ENCODE measurements around the gene GFRA4.

Gene GFRA4

GRCh38 chr20:3663031-3663701 is at the start of gene GFRA4:
GFRA4 (minus strand) TSS chr20:3663399; CDS start chr20:3663399, 0 bp downstream.
- in situ Hi-C loops (cut with HindIII; ENCODE audit: low sequenced_read_pairs) = no loop called here

DNA sequence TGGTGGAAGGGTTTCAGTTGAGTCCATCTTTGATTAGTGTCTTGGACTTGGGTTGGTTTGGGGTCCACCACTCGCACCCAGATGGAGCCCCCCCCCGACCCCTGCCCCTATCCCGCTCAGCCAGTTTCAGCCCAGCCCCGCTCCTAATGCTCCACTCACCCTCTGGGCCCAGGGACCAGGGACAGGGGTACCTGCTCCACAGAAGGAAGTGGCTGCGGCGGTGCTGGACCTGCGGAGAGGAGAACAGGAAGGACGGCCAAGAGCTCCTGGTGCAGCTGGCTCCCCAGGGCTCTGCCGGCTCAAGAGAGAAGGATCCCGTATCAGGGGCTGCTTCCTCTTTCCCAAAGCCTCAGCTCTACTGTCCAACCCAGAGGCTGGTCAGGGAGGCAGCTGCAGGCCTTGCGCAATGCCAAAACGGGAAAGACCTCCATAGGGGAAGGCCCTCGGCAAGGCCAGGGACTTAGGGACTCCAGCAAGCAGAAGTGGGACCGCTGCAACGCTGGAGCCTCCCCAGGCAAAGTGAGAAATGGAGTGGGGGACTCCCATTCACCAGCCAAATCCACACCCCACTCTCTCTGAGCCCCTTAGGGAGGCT is 49.2 kb upstream of the GFRA4 start, which contains the start of gene SIGLEC1:
SIGLEC1 (minus strand) TSS at position 322 of the 595 bp plus-strand sequence. CDS start 5,472 bp downstream, outside the sequence.
- in situ Hi-C loops (cut with HindIII; ENCODE audit: low sequenced_read_pairs) = no loop called here

- in situ Hi-C loops (cut with HindIII; ENCODE audit: low sequenced_read_pairs) = no loop called here
These were observed 48.3 kb upstream of the GFRA4 start for GRCh38 chr20:3711484-3711941.

DNA sequence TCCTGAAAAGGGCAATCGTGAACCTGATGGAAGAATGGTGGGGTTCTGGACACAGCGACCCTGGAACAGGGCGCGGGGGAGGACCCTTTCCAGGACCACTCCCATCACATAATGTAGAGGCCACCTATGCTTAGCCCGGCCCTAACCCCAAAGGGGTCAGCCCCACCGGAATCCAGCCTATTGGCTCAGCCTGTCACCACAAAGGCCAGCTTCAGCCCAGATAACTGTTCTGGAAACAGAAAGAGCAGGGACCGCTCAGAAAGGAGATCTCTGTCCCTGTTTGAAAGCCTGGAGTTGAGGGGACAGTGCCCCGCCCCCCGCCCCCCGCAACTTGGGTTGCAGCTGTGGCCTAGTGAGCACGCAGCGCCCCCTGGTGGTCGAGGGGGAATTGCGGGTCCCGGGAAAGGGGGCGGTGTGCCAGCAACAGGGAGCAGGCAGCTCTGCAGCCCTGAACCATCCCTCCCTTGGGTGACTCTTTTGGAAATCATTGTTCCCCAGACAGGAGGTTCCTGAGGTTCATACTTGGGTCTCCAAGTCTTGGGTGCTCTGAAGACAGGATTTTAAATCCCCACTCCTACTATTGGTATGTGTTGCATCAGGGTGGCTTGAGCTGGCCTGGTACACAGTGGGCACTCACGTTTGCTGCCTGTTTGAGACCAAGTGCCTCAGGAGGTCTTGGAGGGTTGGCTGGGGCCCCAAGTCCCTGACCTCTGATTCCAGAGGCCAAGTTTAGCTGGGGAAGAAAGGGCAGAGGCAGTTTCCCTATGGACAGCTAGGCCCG is 47.7 kb upstream of the GFRA4 start:
- in situ Hi-C loops (cut with HindIII; ENCODE audit: low sequenced_read_pairs) = no loop called here

- in situ Hi-C loops (cut with HindIII; ENCODE audit: low sequenced_read_pairs) = no loop called here
These were observed 46.8 kb upstream of the GFRA4 start for GRCh38 chr20:3710011-3710466.

GRCh38 chr20:3707508-3707899 is 44.3 kb upstream of the GFRA4 start:
- in situ Hi-C loops (cut with HindIII; ENCODE audit: low sequenced_read_pairs) = no loop called here

- in situ Hi-C loops (cut with HindIII; ENCODE audit: low sequenced_read_pairs) = no loop called here
These were observed 43.7 kb upstream of the GFRA4 start for GRCh38 chr20:3706774-3707507.

DNA sequence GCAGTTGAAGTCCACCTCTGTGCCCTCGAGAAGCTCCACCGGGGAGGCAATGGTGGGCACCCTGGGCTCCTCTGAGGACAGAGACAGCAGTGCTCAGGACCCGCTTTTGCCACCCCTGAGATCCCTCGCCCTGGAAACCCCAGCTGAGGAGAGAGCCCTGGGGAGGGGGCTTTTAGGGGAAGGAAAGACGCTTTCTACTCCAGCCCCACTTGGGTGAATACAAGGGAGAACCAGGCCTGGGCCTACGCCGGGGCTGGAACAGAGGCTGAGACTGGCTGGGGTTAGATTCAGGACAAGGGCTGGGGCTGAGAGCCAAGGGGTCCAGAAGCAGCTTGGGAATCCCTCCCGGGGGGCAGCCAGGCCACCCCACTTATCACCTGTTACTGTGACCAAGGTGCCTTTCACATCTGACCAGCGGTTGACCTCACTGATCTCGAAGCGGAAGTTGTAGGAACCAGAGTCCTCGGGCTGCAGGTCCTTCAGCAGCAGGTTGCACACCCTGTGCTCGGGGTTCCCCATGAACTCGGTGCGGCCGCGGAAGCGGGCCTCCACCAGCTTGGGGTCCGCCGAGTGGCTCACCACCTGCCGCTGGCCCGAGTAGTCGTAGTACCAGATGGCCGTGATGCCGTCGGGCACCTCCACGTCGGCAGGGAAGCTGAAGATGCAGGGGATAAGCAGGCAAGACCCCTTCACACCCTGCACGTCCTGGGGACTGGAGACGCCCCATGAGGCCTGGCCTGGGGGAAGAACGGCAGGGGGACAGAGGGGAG is 43.0 kb upstream of the GFRA4 start:
- in situ Hi-C loops (cut with HindIII; ENCODE audit: low sequenced_read_pairs) = no loop called here

DNA sequence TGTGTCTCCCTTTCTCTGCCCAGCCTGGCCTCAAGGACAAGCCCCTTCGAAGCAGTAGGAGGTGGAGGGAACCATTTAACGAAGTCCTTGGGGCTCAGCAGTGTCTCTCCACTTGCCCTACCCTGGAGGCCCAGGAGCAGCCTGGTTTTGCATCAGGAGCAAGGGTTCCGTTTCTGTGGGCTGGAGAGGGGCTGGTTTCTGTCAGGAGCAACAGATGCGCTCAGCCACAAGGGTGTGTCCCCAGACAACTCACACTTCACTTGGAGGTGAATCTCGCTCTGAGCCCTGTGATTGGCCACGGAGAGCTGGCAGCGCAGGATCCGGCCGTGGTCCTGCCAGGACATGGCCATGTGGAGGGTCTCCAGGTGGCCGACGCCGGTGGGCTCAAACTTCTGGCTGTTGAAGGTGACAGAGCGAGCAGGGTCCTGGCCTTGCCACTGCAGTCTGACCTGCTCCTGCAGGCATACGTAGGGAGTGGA is 42.3 kb upstream of the GFRA4 start:
- in situ Hi-C loops (cut with HindIII; ENCODE audit: low sequenced_read_pairs) = no loop called here

GRCh38 chr20:3704087-3704486 is 40.9 kb upstream of the GFRA4 start:
- in situ Hi-C loops (cut with HindIII; ENCODE audit: low sequenced_read_pairs) = no loop called here

GRCh38 chr20:3702611-3703391 is 39.6 kb upstream of the GFRA4 start:
- in situ Hi-C loops (cut with HindIII; ENCODE audit: low sequenced_read_pairs) = no loop called here

DNA sequence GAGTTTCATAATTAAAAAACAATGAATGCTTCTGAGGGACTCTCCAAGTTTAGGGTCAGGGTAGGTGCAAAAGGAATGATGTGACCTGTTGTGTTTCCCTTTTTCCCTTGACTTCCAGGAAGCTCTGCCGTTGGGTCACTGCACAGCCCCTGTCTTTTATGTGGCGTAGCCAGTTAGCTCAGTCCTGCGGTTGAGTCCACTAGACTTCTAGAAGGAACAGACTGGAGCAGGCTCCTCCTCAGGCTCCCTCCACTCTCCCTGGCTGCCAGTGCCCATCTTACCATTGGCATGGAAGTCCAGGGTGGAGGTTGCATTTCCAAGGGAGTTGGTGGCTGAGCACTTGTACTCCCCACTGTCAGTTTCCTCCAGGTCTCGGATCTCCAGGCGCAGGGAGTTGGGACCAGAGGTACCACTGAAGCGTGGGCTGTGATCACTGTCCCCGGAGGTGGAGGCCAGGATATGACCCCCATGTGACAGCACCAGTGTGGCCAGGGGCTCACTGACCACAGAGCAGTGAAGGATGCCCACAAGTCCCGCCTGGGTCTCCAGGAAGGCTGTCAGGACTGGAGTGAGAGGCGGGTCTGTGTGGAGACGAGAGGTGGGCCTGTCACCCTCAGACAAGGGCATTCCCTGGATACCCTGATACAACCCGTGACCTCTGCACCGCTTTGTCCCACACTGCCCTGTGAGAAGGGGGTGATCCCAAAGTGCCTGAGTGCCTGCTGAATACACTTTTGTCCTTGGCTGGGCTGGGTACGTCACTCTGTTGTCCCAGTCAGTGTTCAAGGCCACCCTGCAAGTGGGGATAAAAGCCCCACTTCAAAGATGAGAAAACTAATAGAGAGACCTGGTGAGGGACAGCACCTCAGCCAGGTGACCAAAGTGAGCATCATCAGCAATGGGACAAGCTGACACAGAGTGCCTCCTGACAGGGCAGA is 38.1 kb upstream of the GFRA4 start:
- in situ Hi-C loops (cut with HindIII; ENCODE audit: low sequenced_read_pairs) = no loop called here

- in situ Hi-C loops (cut with HindIII; ENCODE audit: low sequenced_read_pairs) = no loop called here
These were observed 35.8 kb upstream of the GFRA4 start for GRCh38 chr20:3699037-3699436.

- in situ Hi-C loops (cut with HindIII; ENCODE audit: low sequenced_read_pairs) = no loop called here
These were observed 35.4 kb upstream of the GFRA4 start for GRCh38 chr20:3698591-3699001.

DNA sequence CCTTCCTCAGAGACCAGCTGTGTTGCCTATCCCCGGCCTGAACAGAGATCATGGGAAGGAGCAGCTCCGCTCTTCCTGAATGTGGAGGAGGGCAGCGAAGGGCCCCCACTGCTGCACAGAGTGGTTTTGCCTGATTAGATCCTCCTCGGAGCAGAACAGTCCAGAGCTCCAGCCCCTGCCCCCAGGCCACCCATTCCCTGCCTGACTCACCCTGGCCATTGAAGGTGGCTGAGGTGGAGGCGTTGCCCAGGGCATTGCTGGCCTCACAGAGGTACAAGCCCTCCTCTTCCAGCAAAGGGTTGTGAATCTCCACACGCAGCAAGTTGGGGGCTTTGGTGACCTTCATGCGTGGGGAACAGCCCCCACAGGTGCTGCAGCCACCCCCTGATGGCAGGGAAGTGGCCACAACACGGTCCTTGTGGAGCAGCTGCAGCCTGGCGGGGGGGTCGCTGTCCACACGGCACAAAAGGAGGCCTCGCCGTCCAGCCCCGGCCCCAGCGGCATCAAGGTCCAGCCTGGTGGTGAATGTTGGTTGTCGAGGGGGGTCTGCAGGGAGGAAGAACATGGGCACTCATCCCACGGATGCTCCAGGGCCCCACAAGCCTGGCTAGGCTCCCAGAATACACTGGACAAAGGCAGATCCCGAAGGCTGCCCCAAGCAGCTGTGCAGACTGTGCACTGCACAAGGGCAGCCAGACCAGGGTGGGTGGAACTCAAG is 34.5 kb upstream of the GFRA4 start:
- in situ Hi-C loops (cut with HindIII; ENCODE audit: low sequenced_read_pairs) = no loop called here

DNA sequence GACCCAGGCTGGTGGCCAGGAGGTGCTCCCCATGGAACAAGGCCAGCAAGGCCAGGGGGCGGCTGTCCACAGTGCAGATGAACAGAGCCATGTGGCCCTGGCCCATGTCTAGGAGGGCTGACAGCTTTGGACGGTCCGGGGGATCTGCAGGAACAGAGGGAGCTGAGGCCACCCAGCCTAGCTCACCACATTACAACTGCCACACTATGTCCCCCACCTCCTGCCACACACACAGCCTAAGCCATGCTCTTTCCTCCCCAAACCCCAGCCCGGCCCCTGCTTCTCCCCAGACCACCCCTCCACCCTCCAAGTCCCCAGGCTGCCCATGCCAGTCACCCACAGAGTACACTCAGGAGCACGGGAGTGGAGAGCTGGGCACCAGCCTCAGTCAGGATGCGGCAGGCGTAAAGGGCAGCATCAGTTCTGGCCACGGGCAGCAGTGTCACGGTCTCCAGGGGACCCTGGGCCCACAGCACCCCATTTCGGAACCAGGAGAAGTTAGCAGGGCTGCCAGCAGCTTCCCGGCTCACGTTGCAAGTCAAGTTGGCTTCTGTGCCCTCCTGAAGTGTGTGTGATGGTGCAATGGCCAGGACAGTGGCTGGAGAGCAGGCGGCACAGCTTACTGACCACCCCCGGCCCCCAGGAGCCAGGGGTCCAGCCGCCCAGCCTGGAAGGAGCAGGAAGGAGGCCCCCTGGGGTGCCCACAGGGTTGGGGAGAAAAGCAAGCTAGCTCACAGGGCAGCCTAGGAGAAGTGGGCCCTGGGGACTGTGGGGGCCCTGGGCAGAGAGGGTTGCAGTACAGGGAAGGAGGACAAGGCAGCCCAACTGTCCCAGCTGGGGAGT is 33.8 kb upstream of the GFRA4 start:
- in situ Hi-C loops (cut with HindIII; ENCODE audit: low sequenced_read_pairs) = no loop called here

- in situ Hi-C loops (cut with HindIII; ENCODE audit: low sequenced_read_pairs) = no loop called here
These were observed 33.0 kb upstream of the GFRA4 start for GRCh38 chr20:3696200-3696599.

All from DLD1 (cell line).